SU-DHL-6 (cell line): Measurements from ENCODE around the gene RPS3.

Experiments
- CTCF ChIP-seq: fragments of 200-600 bp; sonication (generic); IDR thresholded peaks from one replicate; pipeline ENCODE4 v1.5.1; 2017; ENCODE audit warnings: antibody characterized with exemption, mild to moderate bottlenecking, low read length, moderate library complexity; ENCODE audit not compliant: insufficient read depth, poor library complexity, severe bottlenecking
- EZH2phosphoT487 ChIP-seq: fragments of 200-600 bp; sonication (generic), shearing (Covaris generic); conservative IDR thresholded peaks from 2 replicates; pipeline ENCODE4 v1.6.1; 2018; ENCODE audit warnings: mild to moderate bottlenecking, antibody characterized with exemption, low read length, moderate library complexity, mixed read lengths

- no peak for TF ChIP-seq CTCF
- TF ChIP-seq EZH2phosphoT487 = no peak
These were observed 412 bp upstream of the RPS3 start for GRCh38 chr11:75398906-75399305.
